HepG2 (cell line): ENCODE results near the gene SPRYD3. TPM values are rescaled to one million over a fixed set of nuclear protein-coding genes. Genes with fewer than 3 reads are reported as not detected.
A peak's percentile ranks its signal among the peaks of the same experiment; 100 is the strongest.

Experiments used
- AGO2 ChIP-seq: fragments of 200-400 bp; formaldehyde crosslinking; optimal IDR thresholded peaks from 2 replicates; pipeline ENCODE3; 2017; ENCODE audit warnings: mild to moderate bottlenecking, low read depth, low read length, moderate library complexity
- E2F5 ChIP-seq: sonication (generic); formaldehyde crosslinking; conservative IDR thresholded peaks from 2 replicates; pipeline ENCODE4 v1.4.0; 2020; ENCODE audit warnings: missing genetic modification reagents
- FOSL1 ChIP-seq: sonication (generic); formaldehyde crosslinking; IDR thresholded peaks from 2 replicates; pipeline ENCODE4 v1.9.0; 2021; ENCODE audit warnings: missing genetic modification reagents, borderline replicate concordance
- HOXA3 ChIP-seq: sonication (generic); formaldehyde crosslinking; IDR thresholded peaks from 2 replicates; pipeline ENCODE4 v1.5.0; 2020; ENCODE audit warnings: missing genetic modification reagents
- KLF11 ChIP-seq: IDR thresholded peaks from 2 replicates; pipeline ENCODE4 v1.6.1; 2016; ENCODE audit warnings: missing compliant biosample characterization
- PBX2 ChIP-seq: IDR thresholded peaks from 2 replicates; pipeline ENCODE4 v1.6.1; 2016; ENCODE audit warnings: control low read depth
- PHF21A ChIP-seq: sonication (generic); formaldehyde crosslinking; IDR thresholded peaks from 2 replicates; pipeline ENCODE4 v1.5.0; 2020; ENCODE audit warnings: mild to moderate bottlenecking, missing genetic modification reagents
- PHF8 ChIP-seq: sonication (generic); formaldehyde crosslinking; IDR thresholded peaks from 2 replicates; pipeline ENCODE4 v1.5.0; 2020; ENCODE audit warnings: missing genetic modification reagents
- SALL1 ChIP-seq: sonication (generic); formaldehyde crosslinking; IDR thresholded peaks from 2 replicates; pipeline ENCODE4 v1.8.0; 2022; ENCODE audit warnings: mild to moderate bottlenecking, missing genetic modification reagents
- SP4 ChIP-seq: sonication (generic); formaldehyde crosslinking; IDR thresholded peaks from 2 replicates; pipeline ENCODE4 v1.8.1; 2023; ENCODE audit warnings: mild to moderate bottlenecking, missing genetic modification reagents
- TCF12 ChIP-seq, 2 experiments: fragments of 450-650 bp in 1 of 2; sonication (generic) in 1 of 2; formaldehyde crosslinking in 1 of 2; IDR thresholded peaks; 2 replicates each; pipeline versions ENCODE4 v1.6.1 to v1.8.0; 2017 to 2022; ENCODE audit warnings: antibody characterized with exemption in 1 of 2, mild to moderate bottlenecking in 1 of 2, missing genetic modification reagents in 1 of 2, moderate library complexity in 1 of 2
- ZMYM2 ChIP-seq: sonication (generic); formaldehyde crosslinking; IDR thresholded peaks from 2 replicates; pipeline ENCODE4 v1.8.0; 2022; ENCODE audit warnings: mild to moderate bottlenecking, missing genetic modification reagents
- ZNF260 ChIP-seq: sonication (generic); formaldehyde crosslinking; IDR thresholded peaks from 2 replicates; pipeline ENCODE4 v1.4.0; 2020; ENCODE audit warnings: missing genetic modification reagents, low read depth, mild to moderate bottlenecking, borderline replicate concordance
- ZNF331 ChIP-seq: sonication (generic); formaldehyde crosslinking; IDR thresholded peaks from 2 replicates; pipeline ENCODE4 v1.4.0; 2020; ENCODE audit warnings: missing genetic modification reagents
- ZNF34 ChIP-seq: sonication (generic); formaldehyde crosslinking; IDR thresholded peaks from 2 replicates; pipeline ENCODE4 v1.4.0; 2020; ENCODE audit warnings: mild to moderate bottlenecking, missing genetic modification reagents, borderline replicate concordance
- ZNF501 ChIP-seq: sonication (generic); formaldehyde crosslinking; IDR thresholded peaks from 2 replicates; pipeline ENCODE4 v1.5.1; 2020; ENCODE audit warnings: mild to moderate bottlenecking, moderate library complexity, missing genetic modification reagents
- ZNF549 ChIP-seq: sonication (generic); formaldehyde crosslinking; IDR thresholded peaks from 2 replicates; pipeline ENCODE4 v1.5.0; 2020; ENCODE audit warnings: missing genetic modification reagents
- ZNF605 ChIP-seq: sonication (generic); formaldehyde crosslinking; IDR thresholded peaks from 2 replicates; pipeline ENCODE4 v1.8.0; 2022; ENCODE audit warnings: mild to moderate bottlenecking, missing genetic modification reagents
- ZNF713 ChIP-seq: sonication (generic); formaldehyde crosslinking; IDR thresholded peaks from 2 replicates; pipeline ENCODE4 v1.4.0; 2020; ENCODE audit warnings: mild to moderate bottlenecking, missing genetic modification reagents
- polyA plus RNA-seq, 8 experiments: library from polyadenylated mRNA; depleted of rRNA in 3 of 8; stranded (reverse) in 7 of 8; unstranded in 1 of 8; fragments of >200 nt; fragmentation: Illumina TruSeq in 4 of 8; extraction: Trizol in 4 of 8; gene quantifications; 2 replicates each; pipeline versions ENCODE4 v1.2.1 to v1.2.3, GENCODE V29; 2011 to 2016; ENCODE audit warnings: low read depth in 4 of 8, missing spikeins in 1 of 8, mixed read lengths in 1 of 8; ENCODE audit not compliant: insufficient read depth in 1 of 8
- total RNA-seq, 5 experiments: library from RNA; depleted of rRNA; stranded (reverse); fragments of >200 nt; fragmentation: Illumina TruSeq; extraction: Trizol; gene quantifications; 2 replicates each; pipeline ENCODE4 v1.2.3, GENCODE V29; 2016; ENCODE audit warnings: low read depth in 1 of 5
- TF ChIP-seq, protein P1 (sequence below): sonication (generic); formaldehyde crosslinking; IDR thresholded peaks from 2 replicates; pipeline ENCODE4 v1.4.0; 2020; ENCODE audit warnings: missing genetic modification reagents, mild to moderate bottlenecking, borderline replicate concordance
- TF ChIP-seq, protein P2 (sequence below): sonication (generic); formaldehyde crosslinking; IDR thresholded peaks from 2 replicates; pipeline ENCODE4 v1.5.1; 2020; ENCODE audit warnings: mild to moderate bottlenecking, missing genetic modification reagents, moderate library complexity

The SPRYD3 gene
- total and polyA plus RNA-seq, 2 of the 13 experiments (the other 11 are each of a cell fraction or from before 2014, with no cell fraction given) = 9.0 to 9.2 TPM

GRCh38 chr12:53101931-53102781 lies 23.0 kb upstream of the SPRYD3 start (continued):
- TF ChIP-seq, protein P1, sequence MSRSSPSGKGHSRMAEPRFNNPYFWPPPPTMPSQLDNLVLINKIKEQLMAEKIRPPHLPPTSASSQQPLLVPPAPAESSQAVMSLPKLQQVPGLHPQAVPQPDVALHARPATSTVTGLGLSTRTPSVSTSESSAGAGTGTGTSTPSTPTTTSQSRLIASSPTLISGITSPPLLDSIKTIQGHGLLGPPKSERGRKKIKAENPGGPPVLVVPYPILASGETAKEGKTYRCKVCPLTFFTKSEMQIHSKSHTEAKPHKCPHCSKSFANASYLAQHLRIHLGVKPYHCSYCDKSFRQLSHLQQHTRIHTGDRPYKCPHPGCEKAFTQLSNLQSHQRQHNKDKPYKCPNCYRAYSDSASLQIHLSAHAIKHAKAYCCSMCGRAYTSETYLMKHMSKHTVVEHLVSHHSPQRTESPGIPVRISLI = 0 out of 2 replicates have a peak, but pooled peaks have one; percentile 11
- TF ChIP-seq E2F5 (CRISPR knock-in tag) (no peak), PHF8 (CRISPR knock-in tag) (0 out of 2 replicates have a peak, but pooled peaks have one; percentile 24), ZNF713 (CRISPR knock-in tag) (no peak), KLF11 (CRISPR knock-in tag) (no peak), ZNF34 (CRISPR knock-in tag) (no peak), ZNF331 (no peak), ZNF260 (CRISPR knock-in tag) (no peak), ZMYM2 (CRISPR knock-in tag) (peak; percentile 62), PHF21A (CRISPR knock-in tag) (peak; percentile 51; the same call in 1 of the 2 replicates), SP4 (0 out of 2 replicates have a peak, but pooled peaks have one; percentile 31), FOSL1 (no peak), SALL1 (CRISPR knock-in tag) (peak; percentile 47; the same call in 1 of the 2 replicates), ZNF605 (CRISPR knock-in tag) (0 out of 2 replicates have a peak, but pooled peaks have one; percentile 44), ZNF549 (CRISPR knock-in tag) (peak; percentile 93), ZNF501 (CRISPR knock-in tag) (peak; percentile 13; the same call in 1 of the 2 replicates), HOXA3 (CRISPR knock-in tag) (peak; percentile 25; the same call in 1 of the 2 replicates), PBX2 (CRISPR knock-in tag) (no peak), AGO2 (peak; percentile 32), TCF12 (IDR thresholded peaks at IDR 0.05) (no peak), TCF12 (CRISPR knock-in tag; IDR thresholded peaks at IDR 0.05) (no peak)
- TF ChIP-seq, protein P2, sequence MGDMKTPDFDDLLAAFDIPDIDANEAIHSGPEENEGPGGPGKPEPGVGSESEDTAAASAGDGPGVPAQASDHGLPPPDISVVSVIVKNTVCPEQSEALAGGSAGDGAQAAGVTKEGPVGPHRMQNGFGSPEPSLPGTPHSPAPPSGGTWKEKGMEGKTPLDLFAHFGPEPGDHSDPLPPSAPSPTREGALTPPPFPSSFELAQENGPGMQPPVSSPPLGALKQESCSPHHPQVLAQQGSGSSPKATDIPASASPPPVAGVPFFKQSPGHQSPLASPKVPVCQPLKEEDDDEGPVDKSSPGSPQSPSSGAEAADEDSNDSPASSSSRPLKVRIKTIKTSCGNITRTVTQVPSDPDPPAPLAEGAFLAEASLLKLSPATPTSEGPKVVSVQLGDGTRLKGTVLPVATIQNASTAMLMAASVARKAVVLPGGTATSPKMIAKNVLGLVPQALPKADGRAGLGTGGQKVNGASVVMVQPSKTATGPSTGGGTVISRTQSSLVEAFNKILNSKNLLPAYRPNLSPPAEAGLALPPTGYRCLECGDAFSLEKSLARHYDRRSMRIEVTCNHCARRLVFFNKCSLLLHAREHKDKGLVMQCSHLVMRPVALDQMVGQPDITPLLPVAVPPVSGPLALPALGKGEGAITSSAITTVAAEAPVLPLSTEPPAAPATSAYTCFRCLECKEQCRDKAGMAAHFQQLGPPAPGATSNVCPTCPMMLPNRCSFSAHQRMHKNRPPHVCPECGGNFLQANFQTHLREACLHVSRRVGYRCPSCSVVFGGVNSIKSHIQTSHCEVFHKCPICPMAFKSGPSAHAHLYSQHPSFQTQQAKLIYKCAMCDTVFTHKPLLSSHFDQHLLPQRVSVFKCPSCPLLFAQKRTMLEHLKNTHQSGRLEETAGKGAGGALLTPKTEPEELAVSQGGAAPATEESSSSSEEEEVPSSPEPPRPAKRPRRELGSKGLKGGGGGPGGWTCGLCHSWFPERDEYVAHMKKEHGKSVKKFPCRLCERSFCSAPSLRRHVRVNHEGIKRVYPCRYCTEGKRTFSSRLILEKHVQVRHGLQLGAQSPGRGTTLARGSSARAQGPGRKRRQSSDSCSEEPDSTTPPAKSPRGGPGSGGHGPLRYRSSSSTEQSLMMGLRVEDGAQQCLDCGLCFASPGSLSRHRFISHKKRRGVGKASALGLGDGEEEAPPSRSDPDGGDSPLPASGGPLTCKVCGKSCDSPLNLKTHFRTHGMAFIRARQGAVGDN = peak; percentile 64
